Esophagus squamous epithelium (tissue), 5 donors: ENCODE data around the gene RELT. TPM values are rescaled to one million over a fixed set of nuclear protein-coding genes. Genes with fewer than 3 reads are reported as not detected.

Source experiments
- DNase-seq: peaks from one replicate; lab custom pipeline; 2025; lab: John Stamatoyannopoulos, UW
- H3K27ac ChIP-seq, 4 donors: fragments of 200-600 bp; sonication (generic); one replicate each; pipeline ENCODE4 v1.5.1; 2016 to 2019; ENCODE audit warnings: mild to moderate bottlenecking in 1 of 4
- H3K27me3 ChIP-seq, 4 donors: fragments of 200-600 bp; sonication (generic); 1 replicate in 3 of 4; 2 replicates in 1 of 4; pipeline versions ENCODE4 v1.5.1 to v1.6.0; 2017 to 2021; ENCODE audit warnings: antibody characterized with exemption in 1 of 4
- H3K36me3 ChIP-seq, 3 donors: fragments of 200-600 bp; sonication (generic); one replicate each; pipeline ENCODE4 v1.5.1; 2016 to 2019
- H3K4me1 ChIP-seq, 3 donors: fragments of 200-600 bp; sonication (generic); one replicate each; pipeline ENCODE4 v1.5.1; 2017 to 2019
- H3K4me3 ChIP-seq, 4 donors: fragments of 200-600 bp; sonication (generic); 1 replicate in 3 of 4; 2 replicates in 1 of 4; pipeline ENCODE4 v1.5.1; 2016 to 2019; ENCODE audit warnings: mild to moderate bottlenecking in 2 of 4, moderate library complexity in 1 of 4
- H3K9me3 ChIP-seq, 3 donors: fragments of 200-600 bp; sonication (generic); one replicate each; pipeline ENCODE4 v1.5.1; 2016 to 2019
- CTCF ChIP-seq, 6 experiments: fragments of 450-650 bp in 4 of 6; fragments of 200-600 bp in 2 of 6; sonication (generic) in 2 of 6; IDR thresholded peaks; one replicate each; pipeline ENCODE4 v1.5.1; 2016 to 2019; ENCODE audit warnings: antibody characterized with exemption in 6 of 6, mild to moderate bottlenecking in 4 of 6, moderate library complexity in 4 of 6
- POLR2A ChIP-seq, 4 donors: fragments of 450-650 bp; IDR thresholded peaks; one replicate each; pipeline ENCODE4 v1.6.1; 2017; ENCODE audit warnings: antibody characterized with exemption in 4 of 4, mild to moderate bottlenecking in 4 of 4, moderate library complexity in 3 of 4
- WGBS, 2 donors: methylation state at CpG; one replicate each; pipeline ENCODE4 v1.1.5; 2018; 5-methylcytosine and 5-hydroxymethylcytosine counted together
- intact Hi-C: fragments of 100-400 bp; cut with DNase I; formaldehyde crosslinking; loops from one replicate; pipeline ENCODE4 v1.15.0; 2022
- total RNA-seq, 4 donors: library from RNA; depleted of rRNA; stranded (reverse); fragments of >200 nt; gene quantifications; one replicate each; pipeline ENCODE4 v1.1.0, GENCODE V29; 2016
- donor health status: DM: yes; HTN: yes; CAD: no.

Gene RELT
- total RNA-seq, 4 donors from 2014 or later, result 3.7 to 8.8 (median 5.3) TPM

- Histone ChIP-seq H3K4me1 (peaks cover 42 to 70% (median 51%) of the 10 kb centered on the region in 3 donors), H3K27me3 (no peaks in the 10 kb centered on the region), H3K27ac (peak overlapping the region in 3 of 4 donors; percentile 13 to 55 (median 29)), H3K36me3 (peaks cover 0 to 22% (median 4%) of the 10 kb centered on the region in 3 donors), H3K4me3 (no peak overlapping the region), H3K9me3 (no peaks in the 10 kb centered on the region)
- DNase-seq, result no peak
- intact Hi-C loops, result no loop called here
- TF ChIP-seq CTCF (IDR thresholded peaks at IDR 0.05) (no peak), POLR2A (IDR thresholded peaks at IDR 0.05) (no peak)
- WGBS, 2 donors, result 76 to 88% methylated on average over 6 to 8 of the region's 21 CpGs
These were observed 11.5 kb downstream of the RELT start for GRCh38 chr11:73387594-73388264.

GRCh38 chr11:73388265-73389133 lies 12.3 kb downstream of the RELT start:
- no peak overlapping the region for H3K4me3 ChIP-seq
- no peaks in the 10 kb centered on the region for H3K9me3 ChIP-seq
- TF ChIP-seq POLR2A (IDR thresholded peaks at IDR 0.05) (no peak), CTCF (IDR thresholded peaks at IDR 0.05) (no peak)
- WGBS, 2 donors, result 31 to 42% methylated on average over 4 to 9 of the region's 23 CpGs
- no peak for DNase-seq
- intact Hi-C loops, result no loop called here
- H3K27me3 ChIP-seq, result no peaks in the 10 kb centered on the region
- peak overlapping the region in 1 of 4 donors; percentile 55 for H3K27ac ChIP-seq
- peaks cover 36 to 67% (median 44%) of the 10 kb centered on the region in 3 donors for H3K4me1 ChIP-seq
- peaks cover 0 to 22% (median 4%) of the 10 kb centered on the region in 3 donors for H3K36me3 ChIP-seq

GRCh38 chr11:73389134-73389525 lies 12.9 kb downstream of the RELT start:
- Histone ChIP-seq H3K9me3 (no peaks in the 10 kb centered on the region), H3K27me3 (no peaks in the 10 kb centered on the region), H3K27ac (peak overlapping the region in 1 of 4 donors; percentile 55), H3K4me1 (peaks cover 29 to 61% (median 39%) of the 10 kb centered on the region in 3 donors), H3K36me3 (peaks cover 0 to 24% (median 4%) of the 10 kb centered on the region in 3 donors), H3K4me3 (no peak overlapping the region)
- intact Hi-C loops, result no loop called here
- TF ChIP-seq POLR2A (IDR thresholded peaks at IDR 0.05) (no peak), CTCF (IDR thresholded peaks at IDR 0.05) (no peak)
- 20 to 36% methylated on average over 2 of the region's 6 CpGs for WGBS, 2 donors
- no peak for DNase-seq

GRCh38 chr11:73389916-73390315 lies 13.7 kb downstream of the RELT start:
- intact Hi-C loops, result loop anchor here (5.0 kb wide), 1 partner anchor 38 kb away; no protein-coding TSS in a partner anchor

More at GRCh38 chr11:73389916-73390315, 13.7 kb downstream of the RELT start:
- no peaks in the 10 kb centered on the region for H3K27me3 ChIP-seq
- H3K27ac ChIP-seq, result no peak overlapping the region
- H3K36me3 ChIP-seq, result peaks cover 0 to 31% (median 4%) of the 10 kb centered on the region in 3 donors
- H3K4me1 ChIP-seq, result peaks cover 21 to 53% (median 34%) of the 10 kb centered on the region in 3 donors
- H3K4me3 ChIP-seq, result no peak overlapping the region
- no peaks in the 10 kb centered on the region for H3K9me3 ChIP-seq
- 74 to 93% methylated on average over 7 of the region's 7 CpGs for WGBS, 2 donors
- TF ChIP-seq POLR2A (IDR thresholded peaks at IDR 0.05) (no peak), CTCF (IDR thresholded peaks at IDR 0.05) (no peak)
- DNase-seq, result no peak
